Stimulated activated naive CD8-positive, alpha-beta T cell treated with anti-CD3 and anti-CD28 coated beads, Interleukin-15, Interleukin-2, amounts not matched to agents 100 U/mL and 50 U/mL, for 24 hours (primary cell): ENCODE results near the gene KIF13A.
A peak's percentile ranks its signal among the peaks of the same experiment; 100 is the strongest.
"Not testable (repeated sequence)": the region's sequence is repeated elsewhere in the genome, so short reads cannot be mapped to it uniquely, and the experiment has no call there.

ENCODE experiments used
- ATAC-seq: fragments of 150-1000 bp; cut with Tn5 transposase; one replicate; pipeline ENCODE4 v1.10.0; 2021
- DNase-seq: peaks from one replicate; pipeline ENCODE4 v3.0.0; 2021

Gene KIF13A

GRCh38 chr6:17998442-17998841, 11.0 kb upstream of the KIF13A start:
- no peak for DNase-seq

GRCh38 chr6:17998003-17998402, 10.6 kb upstream of the KIF13A start:
- ATAC-seq (no peak), DNase-seq (no peak)

More at GRCh38 chr6:17998442-17998841, 11.0 kb upstream of the KIF13A start:
- ATAC-seq = no peak

GRCh38 chr6:17995414-17995813, 8.0 kb upstream of the KIF13A start:
- ATAC-seq (no peak), DNase-seq (no peak)

- ATAC-seq (no peak), DNase-seq (no peak)
Observed at GRCh38 chr6:17994019-17994418, 6.6 kb upstream of the KIF13A start.

- no peak for ATAC-seq
- no peak for DNase-seq
Observed at GRCh38 chr6:17988422-17988944, 1.0 kb upstream of the KIF13A start.

- ATAC-seq (peak; percentile 80), DNase-seq (peak; percentile 65)
Observed at GRCh38 chr6:17987697-17988421, 424 bp upstream of the KIF13A start.

DNA sequence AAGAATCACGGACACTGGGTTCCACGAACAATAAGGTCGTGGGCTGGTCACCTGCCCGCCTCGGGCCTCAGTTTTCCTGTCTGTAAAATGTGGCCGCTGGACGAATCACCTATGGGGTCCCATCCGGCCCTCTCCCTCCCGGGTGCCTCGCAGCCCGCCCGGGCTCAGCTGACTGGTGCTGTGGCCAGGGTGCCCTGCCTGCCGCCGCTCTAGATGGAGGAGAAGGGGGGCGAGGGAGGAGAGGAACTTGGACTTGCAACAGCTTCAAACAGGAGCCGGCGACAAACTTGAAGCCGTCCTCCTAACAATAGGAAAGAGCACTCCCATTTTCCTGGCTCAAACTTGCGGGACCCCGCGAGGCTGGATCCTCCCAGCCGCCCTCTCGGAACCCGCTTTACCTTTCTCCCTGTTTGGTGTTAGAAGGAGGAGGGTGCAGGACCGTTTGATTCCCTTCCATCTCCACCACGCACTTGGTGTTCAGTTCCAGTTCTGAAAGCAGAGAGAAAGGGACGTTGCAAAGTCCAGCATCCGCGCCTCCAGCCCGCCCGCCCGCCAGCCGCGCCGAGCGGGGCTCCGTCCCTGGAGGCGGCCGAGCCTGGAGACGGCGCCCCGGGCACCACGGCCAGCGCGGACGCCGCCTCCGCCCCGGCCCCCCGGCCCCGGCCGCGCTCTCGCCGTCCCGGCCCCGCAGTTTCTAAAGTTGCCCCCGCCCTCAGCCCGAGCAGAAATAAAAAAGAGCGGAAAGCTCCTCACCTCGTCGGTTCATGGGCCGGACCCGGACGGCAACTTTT, 584 bp downstream of the KIF13A start:
- peak; percentile 18 for DNase-seq
- ATAC-seq = peak; percentile 16

DNA sequence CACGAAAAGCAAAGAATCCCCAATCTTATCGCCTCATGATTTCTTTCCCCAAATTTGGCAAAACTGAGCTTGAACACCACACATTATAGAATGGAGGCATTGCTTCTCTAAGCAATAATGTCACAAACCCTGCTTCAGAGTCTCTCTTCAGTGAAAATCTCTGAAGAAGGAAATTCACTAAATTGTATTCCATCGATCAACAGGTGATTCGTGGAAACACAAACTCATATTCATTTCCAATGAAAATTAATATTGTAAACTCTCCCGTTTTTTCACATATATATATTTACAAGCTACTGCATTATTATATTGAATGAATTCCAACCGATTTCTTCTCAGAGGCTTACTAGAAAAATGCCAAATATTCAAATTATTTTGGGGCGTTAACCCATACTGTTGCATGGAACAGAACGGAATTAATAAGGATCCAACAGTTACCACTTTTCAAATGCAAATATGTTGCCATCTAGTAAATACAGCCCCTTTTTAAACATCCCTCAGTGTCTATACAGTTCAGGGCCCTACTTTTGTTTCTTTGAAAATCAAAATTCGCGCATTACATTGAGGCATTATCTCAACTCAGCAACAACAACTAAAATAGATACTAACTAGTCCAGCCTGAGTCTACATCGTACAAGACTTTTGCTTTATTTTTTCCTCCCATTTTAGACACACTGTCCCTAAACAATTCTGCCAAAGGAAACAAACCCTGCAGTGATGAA, 1.3 kb downstream of the KIF13A start:
- ATAC-seq = no peak
- DNase-seq = no peak

DNA sequence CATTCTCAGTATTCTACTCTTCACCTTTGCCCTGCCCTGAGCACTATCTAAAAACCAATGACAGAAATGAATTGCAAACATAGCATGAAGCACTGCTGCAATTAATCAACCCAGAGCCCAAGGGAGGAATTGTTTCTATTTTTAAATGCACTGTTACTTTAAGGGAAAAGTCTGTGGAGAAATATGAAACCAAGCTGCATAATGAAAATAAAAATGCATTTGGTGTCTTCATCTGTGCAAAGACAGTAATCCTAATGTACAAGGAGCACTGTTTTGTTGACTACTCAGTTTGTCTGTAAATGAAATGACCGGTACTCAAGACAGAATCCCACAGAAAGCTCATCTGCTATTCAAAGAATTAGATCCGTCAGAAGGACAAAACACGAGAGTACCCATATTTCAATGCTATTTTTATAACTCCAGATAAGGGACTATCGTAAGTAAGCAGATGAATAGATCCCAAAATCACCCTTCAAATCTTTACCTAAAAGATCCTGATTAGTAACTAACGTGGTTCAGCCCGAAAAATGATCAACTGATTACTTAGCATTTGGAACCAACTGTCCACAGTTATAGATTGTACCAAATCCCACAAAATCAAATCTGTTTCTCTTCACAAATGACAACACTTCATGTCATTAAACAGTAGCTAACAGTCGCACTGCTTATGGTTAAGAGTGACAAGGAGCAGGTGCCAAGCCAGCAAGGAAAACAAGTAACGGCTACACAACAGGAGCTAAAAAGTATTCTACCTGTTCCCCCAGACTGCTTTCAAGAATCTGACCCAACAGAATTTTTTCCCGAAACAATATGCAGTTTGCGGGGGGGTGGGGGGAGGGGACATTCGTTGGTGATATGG, 2.4 kb downstream of the KIF13A start:
- ATAC-seq (no peak), DNase-seq (no peak)

GRCh38 chr6:17984399-17984798, 3.0 kb downstream of the KIF13A start:
- DNase-seq (no peak), ATAC-seq (no peak)

DNA sequence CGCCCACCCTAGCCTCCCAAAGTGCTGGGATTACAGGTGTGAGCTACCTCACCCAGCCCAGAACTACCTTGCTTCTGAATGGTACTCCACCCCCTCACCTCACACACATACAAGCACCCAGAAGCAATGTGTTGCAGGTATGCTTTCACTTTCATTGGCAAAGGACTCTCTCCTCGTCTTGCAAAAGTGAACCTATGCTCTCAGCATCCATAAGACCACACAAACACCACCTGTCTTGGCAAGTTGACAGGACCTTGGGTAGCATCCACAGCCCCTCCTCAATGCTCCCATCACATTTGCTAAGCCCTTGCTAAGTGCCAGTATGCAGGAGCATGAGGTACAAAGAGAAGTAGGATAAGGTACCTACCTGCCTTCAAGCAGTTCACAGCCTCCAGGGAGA, 3.7 kb downstream of the KIF13A start:
- DNase-seq (no peak), ATAC-seq (no peak)

- DNase-seq = no peak
- ATAC-seq = no peak
Observed at GRCh38 chr6:17980329-17980728, 7.1 kb downstream of the KIF13A start.

DNA sequence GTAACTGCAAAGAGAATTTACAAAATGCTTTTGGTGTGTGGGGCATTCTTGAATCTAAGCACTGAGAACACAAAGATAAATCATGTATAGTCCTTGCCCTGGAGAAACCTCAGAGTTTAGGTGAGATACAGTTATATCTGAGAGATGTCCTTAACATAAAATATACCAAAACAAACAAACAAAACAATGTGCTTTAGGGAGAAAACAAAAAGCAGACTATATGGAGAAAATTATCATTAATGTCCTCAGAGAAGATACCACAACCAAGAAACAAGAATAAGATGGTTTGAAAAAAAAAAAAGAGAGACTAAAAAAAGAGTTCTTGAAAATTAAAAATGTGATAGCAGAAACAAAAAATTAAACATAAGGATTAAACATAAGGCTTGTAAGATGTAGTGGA, 8.0 kb downstream of the KIF13A start:
- no peak for DNase-seq
- ATAC-seq = no peak

GRCh38 chr6:17976258-17976657, 11.2 kb downstream of the KIF13A start:
- not testable (repeated sequence) for ATAC-seq, DNase-seq

DNA sequence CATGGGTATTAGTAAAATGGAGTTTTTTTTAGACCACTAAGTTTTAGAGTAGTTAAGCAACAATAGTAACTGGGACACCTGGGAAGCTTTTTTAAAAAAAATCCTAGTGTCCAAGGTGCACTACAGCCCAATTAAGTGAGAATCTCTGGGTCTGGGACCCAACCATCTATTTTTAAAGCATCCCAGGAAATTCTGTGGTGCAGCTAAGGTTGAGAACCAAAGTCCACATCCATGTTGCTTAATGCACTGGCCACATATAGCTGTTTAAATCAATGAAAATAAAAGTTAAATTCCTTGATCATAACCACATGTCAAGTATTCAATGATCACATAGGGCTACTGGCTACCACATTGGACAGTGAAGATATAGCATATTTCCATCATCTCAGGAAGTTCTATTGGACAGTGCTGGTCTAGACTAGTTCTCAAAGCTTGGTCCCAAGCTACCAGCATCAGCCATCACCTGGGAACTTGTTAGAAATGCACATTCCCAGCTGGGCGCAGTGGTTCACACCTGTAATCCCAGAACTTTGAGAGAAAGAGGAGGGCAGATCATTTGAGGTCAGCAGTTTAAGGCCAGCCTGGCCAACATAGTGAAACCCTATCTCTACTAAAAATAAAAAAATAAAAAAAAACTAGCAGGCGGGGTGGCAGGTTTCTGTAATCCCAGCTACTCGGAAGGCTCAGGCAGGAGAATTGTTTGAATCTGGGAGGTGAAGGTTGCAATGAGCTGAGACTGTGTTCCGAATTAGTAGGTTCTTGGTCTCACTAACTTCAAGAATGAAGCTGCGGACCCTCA, 12.7 kb downstream of the KIF13A start:
- DNase-seq = no peak
- ATAC-seq = no peak

DNA sequence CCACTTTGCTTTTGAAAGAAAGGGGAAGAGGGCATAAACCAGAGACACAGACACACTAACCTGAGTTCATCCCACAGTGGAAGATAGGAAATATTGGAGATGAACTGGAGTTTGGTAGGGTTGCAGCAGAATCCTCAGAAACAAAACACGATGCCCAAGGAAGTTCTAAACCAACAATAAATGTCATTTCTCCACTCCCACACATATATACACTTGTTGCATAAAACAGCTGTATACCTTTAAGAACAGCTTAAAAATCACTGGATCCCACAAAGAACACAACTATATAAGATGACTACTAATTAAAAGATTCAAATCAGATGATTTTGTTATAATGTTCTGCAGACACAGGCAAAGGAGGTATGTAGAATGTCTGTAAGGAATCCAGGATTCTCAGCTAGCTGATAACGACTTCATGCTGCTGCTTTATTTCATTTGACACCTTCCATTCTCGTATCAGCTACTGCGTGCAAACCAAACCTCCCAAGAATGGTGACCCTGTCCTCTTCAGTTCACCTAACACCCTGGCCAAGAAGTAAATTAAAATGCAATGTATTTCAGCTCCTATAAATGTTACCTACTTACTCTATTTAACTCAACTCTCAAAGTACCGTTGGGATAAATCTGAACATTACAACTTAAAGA, 14.3 kb downstream of the KIF13A start:
- DNase-seq = no peak

GRCh38 chr6:17972074-17972952, 15.1 kb downstream of the KIF13A start:
- ATAC-seq (no peak), DNase-seq (no peak)

More for the DNA sequence above, 14.3 kb downstream of the KIF13A start:
- ATAC-seq = no peak

- no peak for DNase-seq
- ATAC-seq = no peak
Observed at GRCh38 chr6:17971128-17972073, 16.0 kb downstream of the KIF13A start.
